ENCODE results near the gene MAN2B2. TPM values are rescaled to one million over a fixed set of nuclear protein-coding genes. Genes with fewer than 3 reads are reported as not detected.

Gene MAN2B2
- total RNA-seq, 1 experiment from 2014 or later: 8.5 TPM

- DNase-seq (no peak), ATAC-seq (no peak)
- CTCF ChIA-PET: no interaction called here
- Histone ChIP-seq H3K9me3 (ENCODE audit: low read length) (no peaks in the 10 kb centered on the region), H3K27ac (ENCODE audit: low read length) (no peak overlapping the region), H3K4me3 (ENCODE audit: low read length) (no peak overlapping the region), H3K79me2 (ENCODE audit: low read length) (no peaks in the 10 kb centered on the region), H3F3A (ENCODE audit: low read length, unreplicated experiment) (no peaks in the 10 kb centered on the region), H3K9me2 (replicated peaks; ENCODE audit: low read length) (no peaks in the 10 kb centered on the region), H4K20me1 (ENCODE audit: low read length) (no peaks in the 10 kb centered on the region), H3K36me3 (ENCODE audit: low read depth, low read length) (no peaks in the 10 kb centered on the region), H2AFZ (ENCODE audit: low read length) (no peak overlapping the region), H3K4me2 (ENCODE audit: low read length) (no peak overlapping the region), H3K27me3 (ENCODE audit: low read length) (no peaks in the 10 kb centered on the region), H3K9ac (ENCODE audit: low read length) (no peak overlapping the region), H3K4me1 (ENCODE audit: insufficient read depth, low read length) (no peaks in the 10 kb centered on the region)
- intact Hi-C loops (cut with micrococcal nuclease): no loop called here
- POLR2A ChIA-PET (ENCODE audit: unreplicated experiment): no interaction called here
- TF ChIP-seq EZH2phosphoT487 (IDR thresholded peaks at IDR 0.05; ENCODE audit: borderline replicate concordance, low read length): no peak
- TF ChIP-seq EZH2 (IDR thresholded peaks at IDR 0.05; ENCODE audit: low read length, unreplicated experiment): no peak
- no peak for TF ChIP-seq CTCF (conservative IDR thresholded peaks at IDR 0.05; ENCODE audit: low read depth, low read length)
- no TSS peak for BruUV-seq (replicated peaks)
Observed at GRCh38 chr4:6610856-6611430, 36.0 kb downstream of the MAN2B2 start.

- no peak for ATAC-seq
- Histone ChIP-seq H2AFZ (ENCODE audit: low read length) (no peak overlapping the region), H3K36me3 (ENCODE audit: low read depth, low read length) (no peaks in the 10 kb centered on the region), H3K4me2 (ENCODE audit: low read length) (no peak overlapping the region), H3K79me2 (ENCODE audit: low read length) (no peaks in the 10 kb centered on the region), H3K9ac (ENCODE audit: low read length) (no peak overlapping the region), H3K9me2 (replicated peaks; ENCODE audit: low read length) (no peaks in the 10 kb centered on the region), H3K27me3 (ENCODE audit: low read length) (no peaks in the 10 kb centered on the region), H3K9me3 (ENCODE audit: low read length) (no peaks in the 10 kb centered on the region), H3K27ac (ENCODE audit: low read length) (no peak overlapping the region), H4K20me1 (ENCODE audit: low read length) (no peaks in the 10 kb centered on the region), H3K4me1 (ENCODE audit: insufficient read depth, low read length) (no peaks in the 10 kb centered on the region), H3F3A (ENCODE audit: low read length, unreplicated experiment) (no peaks in the 10 kb centered on the region), H3K4me3 (ENCODE audit: low read length) (no peak overlapping the region)
- intact Hi-C loops (cut with micrococcal nuclease): no loop called here
- no TSS peak for BruUV-seq (replicated peaks)
- DNase-seq: no peak
- POLR2A ChIA-PET (ENCODE audit: unreplicated experiment): no interaction called here
- CTCF ChIA-PET: no interaction called here
- TF ChIP-seq CTCF (conservative IDR thresholded peaks at IDR 0.05; ENCODE audit: low read depth, low read length) (no peak), EZH2 (IDR thresholded peaks at IDR 0.05; ENCODE audit: low read length, unreplicated experiment) (no peak), EZH2phosphoT487 (IDR thresholded peaks at IDR 0.05; ENCODE audit: borderline replicate concordance, low read length) (no peak)
Observed at GRCh38 chr4:6612961-6613675, 38.1 kb downstream of the MAN2B2 start.
